ENCODE results near the gene SLC24A3.

GRCh38 chr20:19692100-19692499 is 479.7 kb downstream of the SLC24A3 start:
- TF ChIP-seq, protein P1, sequence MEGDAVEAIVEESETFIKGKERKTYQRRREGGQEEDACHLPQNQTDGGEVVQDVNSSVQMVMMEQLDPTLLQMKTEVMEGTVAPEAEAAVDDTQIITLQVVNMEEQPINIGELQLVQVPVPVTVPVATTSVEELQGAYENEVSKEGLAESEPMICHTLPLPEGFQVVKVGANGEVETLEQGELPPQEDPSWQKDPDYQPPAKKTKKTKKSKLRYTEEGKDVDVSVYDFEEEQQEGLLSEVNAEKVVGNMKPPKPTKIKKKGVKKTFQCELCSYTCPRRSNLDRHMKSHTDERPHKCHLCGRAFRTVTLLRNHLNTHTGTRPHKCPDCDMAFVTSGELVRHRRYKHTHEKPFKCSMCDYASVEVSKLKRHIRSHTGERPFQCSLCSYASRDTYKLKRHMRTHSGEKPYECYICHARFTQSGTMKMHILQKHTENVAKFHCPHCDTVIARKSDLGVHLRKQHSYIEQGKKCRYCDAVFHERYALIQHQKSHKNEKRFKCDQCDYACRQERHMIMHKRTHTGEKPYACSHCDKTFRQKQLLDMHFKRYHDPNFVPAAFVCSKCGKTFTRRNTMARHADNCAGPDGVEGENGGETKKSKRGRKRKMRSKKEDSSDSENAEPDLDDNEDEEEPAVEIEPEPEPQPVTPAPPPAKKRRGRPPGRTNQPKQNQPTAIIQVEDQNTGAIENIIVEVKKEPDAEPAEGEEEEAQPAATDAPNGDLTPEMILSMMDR (IDR thresholded peaks at IDR 0.05): no peak
- no peak for TF ChIP-seq TCF7L2 (IDR thresholded peaks at IDR 0.05; ENCODE audit: low read depth, low read length)
- TF ChIP-seq REST (IDR thresholded peaks at IDR 0.05; ENCODE audit: insufficient read depth in 1 of 2, low read depth in 2 of 2, low read length in 1 of 2): no peak

Data from Panc1 (cell line).